Gastrocnemius medialis (tissue), 4 donors: ENCODE measurements around the gene RAB43.

ENCODE experiments used
- POLR2A ChIP-seq, 2 donors: fragments of 450-650 bp; IDR thresholded peaks; one replicate each; pipeline ENCODE4 v1.6.1; 2017; ENCODE audit warnings: antibody characterized with exemption in 2 of 2, mild to moderate bottlenecking in 2 of 2, moderate library complexity in 2 of 2
- TF ChIP-seq, protein P1 (sequence below), 5 experiments: fragments of 450-650 bp in 3 of 5; fragments of 200-600 bp in 2 of 5; sonication (generic) in 2 of 5; IDR thresholded peaks in 4 of 5; conservative IDR thresholded peaks in 1 of 5; 1 replicate in 4 of 5; 2 replicates in 1 of 5; pipeline ENCODE4 v1.5.1; 2016 to 2019; ENCODE audit warnings: antibody characterized with exemption in 5 of 5, mild to moderate bottlenecking in 3 of 5, moderate library complexity in 3 of 5

DNA sequence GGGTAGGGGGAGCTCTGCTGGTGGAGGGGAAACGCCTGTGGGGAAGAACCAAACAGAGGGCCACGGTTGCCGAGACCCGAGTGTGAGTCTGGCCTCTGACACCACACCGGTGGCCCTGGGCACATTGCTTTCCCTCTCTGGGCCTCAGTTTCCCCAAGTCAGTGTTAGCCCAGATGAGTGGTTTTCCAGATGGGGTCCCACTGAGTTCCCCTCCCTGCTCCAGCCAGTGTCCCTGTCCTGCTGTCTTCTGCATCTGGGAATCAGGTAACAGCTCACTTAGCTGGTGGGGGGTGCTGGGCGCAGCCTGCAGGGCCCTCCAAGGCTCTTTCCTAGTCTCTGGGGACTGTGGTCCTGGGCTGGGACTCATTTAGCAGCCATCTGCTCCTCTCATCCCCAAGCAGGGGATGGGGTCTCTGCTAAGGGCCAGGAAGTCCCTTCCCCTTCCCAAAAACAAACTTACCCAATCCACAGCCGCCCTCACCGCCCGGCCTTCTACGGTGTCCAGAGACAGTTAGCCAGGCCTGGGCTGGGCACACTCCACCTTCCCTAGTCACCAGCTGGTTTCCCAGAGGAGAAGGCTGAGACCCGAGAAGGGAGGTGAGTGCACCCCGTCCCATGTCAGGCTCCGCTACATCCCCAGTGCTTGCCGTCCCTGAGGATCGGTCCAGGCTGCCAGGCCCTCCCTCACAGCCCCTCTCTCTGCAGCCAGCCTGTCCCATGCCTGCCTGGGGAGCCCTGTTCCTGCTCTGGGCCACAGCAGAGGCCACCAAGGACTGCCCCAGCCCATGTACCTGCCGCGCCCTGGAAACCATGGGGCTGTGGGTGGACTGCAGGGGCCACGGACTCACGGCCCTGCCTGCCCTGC is 60.3 kb downstream of the RAB43 start:
- TF ChIP-seq POLR2A (IDR thresholded peaks at IDR 0.05): no peak
- TF ChIP-seq, protein P1, sequence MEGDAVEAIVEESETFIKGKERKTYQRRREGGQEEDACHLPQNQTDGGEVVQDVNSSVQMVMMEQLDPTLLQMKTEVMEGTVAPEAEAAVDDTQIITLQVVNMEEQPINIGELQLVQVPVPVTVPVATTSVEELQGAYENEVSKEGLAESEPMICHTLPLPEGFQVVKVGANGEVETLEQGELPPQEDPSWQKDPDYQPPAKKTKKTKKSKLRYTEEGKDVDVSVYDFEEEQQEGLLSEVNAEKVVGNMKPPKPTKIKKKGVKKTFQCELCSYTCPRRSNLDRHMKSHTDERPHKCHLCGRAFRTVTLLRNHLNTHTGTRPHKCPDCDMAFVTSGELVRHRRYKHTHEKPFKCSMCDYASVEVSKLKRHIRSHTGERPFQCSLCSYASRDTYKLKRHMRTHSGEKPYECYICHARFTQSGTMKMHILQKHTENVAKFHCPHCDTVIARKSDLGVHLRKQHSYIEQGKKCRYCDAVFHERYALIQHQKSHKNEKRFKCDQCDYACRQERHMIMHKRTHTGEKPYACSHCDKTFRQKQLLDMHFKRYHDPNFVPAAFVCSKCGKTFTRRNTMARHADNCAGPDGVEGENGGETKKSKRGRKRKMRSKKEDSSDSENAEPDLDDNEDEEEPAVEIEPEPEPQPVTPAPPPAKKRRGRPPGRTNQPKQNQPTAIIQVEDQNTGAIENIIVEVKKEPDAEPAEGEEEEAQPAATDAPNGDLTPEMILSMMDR (IDR thresholded peaks at IDR 0.05 in 4 of 5, conservative IDR thresholded peaks at IDR 0.05 in 1 of 5): no peak
